GM12891 (cell line): Measurements from ENCODE around the gene ARHGAP26.
A peak's percentile ranks its signal among the peaks of the same experiment; 100 is the strongest.

Source experiments
- DNase-seq: peaks from one replicate; pipeline ENCODE4 v3.0.0; 2011; ENCODE audit warnings: low spot score; ENCODE audit not compliant: insufficient read length
- FAIRE-seq: peaks from 2 replicates; lab custom pipeline; 2011; peaks lifted over from hg19 to GRCh38; lab: Jason Lieb, UNC
- PAX5 ChIP-seq: IDR thresholded peaks from 2 replicates; pipeline ENCODE4 v1.6.1; 2011; ENCODE audit warnings: low read length, moderate library complexity, mild to moderate bottlenecking; ENCODE audit not compliant: insufficient read depth, severe bottlenecking
- POLR2A ChIP-seq: IDR thresholded peaks from 2 replicates; pipeline ENCODE4 v1.6.1; 2011; ENCODE audit warnings: low read depth, low read length, control low read depth
- POLR2AphosphoS5 ChIP-seq: IDR thresholded peaks from 2 replicates; pipeline ENCODE4 v1.6.1; 2011; ENCODE audit warnings: low read depth, low read length, control low read depth
- POU2F2 ChIP-seq: IDR thresholded peaks from 2 replicates; pipeline ENCODE4 v1.6.1; 2011; ENCODE audit warnings: low read depth, mild to moderate bottlenecking, control low read depth, low read length, moderate library complexity
- SPI1 ChIP-seq: IDR thresholded peaks from 2 replicates; pipeline ENCODE4 v1.6.1; 2011; ENCODE audit warnings: low read depth, low read length, control low read depth
- TAF1 ChIP-seq: IDR thresholded peaks from 2 replicates; pipeline ENCODE4 v1.6.1; 2011; ENCODE audit warnings: low read depth, low read length, control low read depth

Gene ARHGAP26

DNA sequence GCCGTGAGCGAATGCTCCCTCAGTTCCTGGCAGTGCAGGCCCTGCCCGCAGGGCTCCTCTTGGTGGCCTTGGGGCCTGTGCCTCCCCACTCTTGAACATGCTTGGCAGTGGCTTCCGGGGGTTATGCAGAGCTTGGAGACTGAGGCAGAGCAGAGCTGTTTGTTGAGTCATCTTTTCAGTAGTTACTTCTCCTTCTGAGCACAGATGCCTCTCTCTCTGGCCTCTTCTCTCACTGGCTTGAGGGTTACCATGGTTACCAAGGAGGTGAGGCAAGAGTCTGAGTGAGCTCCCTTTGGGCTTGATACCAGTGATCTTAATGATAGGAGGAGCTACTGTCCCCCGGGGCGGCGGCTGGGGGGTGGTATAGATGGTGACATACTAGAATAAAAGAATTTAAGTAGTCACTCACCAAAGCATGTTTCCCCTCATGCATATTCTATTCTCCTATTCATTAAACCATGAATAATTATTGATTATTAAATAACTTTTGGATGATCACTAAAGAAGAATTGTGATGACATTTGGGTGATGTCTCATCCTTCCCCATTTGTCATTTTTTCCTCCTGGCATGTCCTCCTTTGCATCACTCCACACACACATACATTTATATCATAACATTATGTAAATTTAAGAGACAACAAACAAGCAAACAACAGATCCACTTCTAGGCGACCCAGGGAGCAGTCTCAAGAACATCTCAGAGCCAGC, 111.1 kb downstream of the ARHGAP26 start:
- DNase-seq (peak; percentile 32), FAIRE-seq (no peak)
- TF ChIP-seq POLR2AphosphoS5 (no peak), POU2F2 (no peak), SPI1 (no peak), TAF1 (no peak), POLR2A (no peak), PAX5 (no peak)

DNA sequence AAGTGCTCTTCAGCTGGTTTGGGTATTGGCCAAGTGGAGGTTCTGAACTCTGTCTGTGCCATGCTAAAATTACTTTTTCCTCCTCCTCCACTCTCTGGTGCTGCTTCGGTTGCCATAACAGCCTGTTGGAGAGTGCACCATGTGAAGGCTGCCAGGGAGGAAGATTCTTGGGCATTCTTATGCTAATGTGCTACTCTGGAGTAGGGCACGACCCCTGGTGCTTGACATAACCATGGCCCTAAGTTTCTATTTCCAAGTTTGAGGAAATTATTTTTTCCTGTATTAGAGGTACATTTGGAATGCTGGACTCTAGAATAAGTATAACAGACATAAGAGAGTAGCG, 111.6 kb downstream of the ARHGAP26 start:
- DNase-seq = no peak
- no peak for TF ChIP-seq POLR2AphosphoS5
- TF ChIP-seq POU2F2 = no peak
- no peak for TF ChIP-seq TAF1
- TF ChIP-seq PAX5 = no peak
- TF ChIP-seq SPI1 = no peak
- no peak for TF ChIP-seq POLR2A
- no peak for FAIRE-seq

DNA sequence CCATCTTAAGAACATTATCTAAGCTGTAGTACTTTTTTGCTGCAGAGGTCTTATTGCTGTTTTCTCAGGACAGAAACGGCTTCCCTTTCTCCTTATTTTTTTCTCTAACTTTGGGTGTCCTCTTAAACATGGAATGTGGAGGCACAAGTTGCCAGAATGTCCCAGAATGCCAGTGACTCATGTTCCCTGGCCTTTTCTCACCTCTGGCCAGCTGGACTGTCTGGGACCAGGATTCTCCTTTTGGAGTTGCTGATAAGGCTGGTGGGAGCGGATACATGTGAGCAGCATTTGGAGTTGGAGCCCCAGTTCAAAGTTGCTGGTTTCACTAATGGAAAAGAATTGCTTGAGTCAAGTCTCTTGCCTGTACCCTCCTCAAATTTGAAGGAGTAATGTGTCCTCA, 112.8 kb downstream of the ARHGAP26 start:
- DNase-seq (no peak), FAIRE-seq (no peak)
- TF ChIP-seq TAF1 = no peak
- no peak for TF ChIP-seq POU2F2
- no peak for TF ChIP-seq POLR2A
- no peak for TF ChIP-seq PAX5
- TF ChIP-seq SPI1 = no peak
- no peak for TF ChIP-seq POLR2AphosphoS5

DNA sequence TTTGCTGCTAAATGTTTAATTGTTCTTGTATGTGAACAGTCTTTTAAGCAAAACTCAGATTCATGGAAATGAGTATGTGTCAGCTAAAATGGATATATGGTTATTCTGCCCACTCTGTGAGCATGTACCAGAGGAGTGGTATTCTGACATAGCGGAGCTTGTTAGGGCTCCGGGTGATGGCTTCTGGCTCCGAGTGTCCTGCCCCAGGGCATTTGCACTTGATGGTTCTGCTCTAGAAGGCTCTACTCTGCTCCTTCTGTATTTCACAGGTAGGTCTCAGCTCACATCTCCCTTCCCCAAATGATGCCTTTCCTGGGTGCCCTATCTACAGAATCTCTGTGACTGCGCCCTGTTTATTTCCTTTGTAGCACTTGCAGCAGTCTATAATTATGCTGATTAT, 113.3 kb downstream of the ARHGAP26 start:
- DNase-seq (no peak), FAIRE-seq (no peak)
- TF ChIP-seq POLR2AphosphoS5 = no peak
- no peak for TF ChIP-seq POU2F2
- TF ChIP-seq POLR2A = no peak
- no peak for TF ChIP-seq SPI1
- TF ChIP-seq PAX5 = no peak
- no peak for TF ChIP-seq TAF1

DNA sequence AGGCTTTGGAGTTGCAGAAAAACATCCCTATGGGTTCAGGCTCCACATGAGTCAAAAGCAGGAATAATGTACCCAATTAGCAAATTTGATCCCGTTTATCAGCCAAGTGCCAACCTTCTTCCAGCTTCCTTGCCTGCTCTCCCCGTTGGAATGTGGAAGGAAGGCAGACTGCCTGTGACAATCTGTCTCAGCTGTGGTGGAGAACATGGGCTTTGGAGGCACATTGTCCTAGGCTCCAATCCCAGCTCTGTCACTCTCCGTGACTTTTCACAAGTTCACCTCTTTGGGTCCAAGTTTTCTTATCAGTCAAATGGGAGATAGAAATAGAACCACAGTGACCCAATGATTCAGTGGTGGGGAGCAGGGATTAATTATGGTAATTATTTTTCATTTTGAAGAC, 113.9 kb downstream of the ARHGAP26 start:
- TF ChIP-seq TAF1 (no peak), POLR2A (no peak), POU2F2 (no peak), SPI1 (no peak), PAX5 (no peak), POLR2AphosphoS5 (no peak)
- DNase-seq = no peak
- no peak for FAIRE-seq

DNA sequence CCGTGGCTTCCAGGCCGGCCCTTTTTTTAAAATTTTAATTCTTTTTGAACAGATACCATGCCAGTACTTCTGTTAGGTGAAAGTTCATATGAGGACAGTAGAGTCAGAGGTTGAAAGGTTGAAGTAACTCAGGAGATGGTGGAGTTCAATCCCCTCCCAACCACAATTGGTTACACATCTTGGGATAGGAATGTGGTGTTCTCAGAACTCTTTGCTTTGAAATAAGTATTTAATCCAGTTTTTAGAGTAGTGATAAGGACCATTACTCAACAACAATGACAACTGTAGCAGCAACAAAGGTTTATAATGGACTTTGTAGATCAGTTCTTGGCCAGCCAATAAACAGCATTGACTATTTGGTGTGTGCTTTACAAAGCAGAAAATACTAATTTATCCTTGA, 116.0 kb downstream of the ARHGAP26 start:
- FAIRE-seq = no peak
- DNase-seq = no peak
- TF ChIP-seq SPI1 (no peak), PAX5 (no peak), POLR2AphosphoS5 (no peak), POU2F2 (no peak), POLR2A (no peak), TAF1 (no peak)

DNA sequence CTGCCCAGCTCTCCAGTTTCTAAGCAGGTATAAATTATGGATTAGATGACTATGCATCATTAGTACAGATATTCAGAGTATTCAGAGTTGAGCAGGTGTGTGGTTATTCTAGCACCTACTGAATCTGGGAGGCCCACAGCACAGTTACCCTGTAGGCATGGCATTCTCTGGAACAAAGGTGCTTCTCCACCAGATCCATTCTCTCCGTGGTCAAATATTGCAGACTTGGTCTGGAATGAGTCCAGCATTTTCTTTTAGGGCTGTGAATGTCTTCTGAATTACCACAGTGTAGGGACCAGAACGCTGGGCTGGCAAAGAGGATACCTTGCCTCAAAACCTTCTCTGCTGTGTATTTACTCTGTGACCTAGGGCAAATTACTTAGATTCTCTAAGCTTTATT, 116.8 kb downstream of the ARHGAP26 start:
- TF ChIP-seq TAF1 = no peak
- no peak for TF ChIP-seq POLR2A
- TF ChIP-seq SPI1 = no peak
- no peak for TF ChIP-seq POLR2AphosphoS5
- TF ChIP-seq POU2F2 = no peak
- TF ChIP-seq PAX5 = no peak
- no peak for FAIRE-seq
- DNase-seq = no peak

DNA sequence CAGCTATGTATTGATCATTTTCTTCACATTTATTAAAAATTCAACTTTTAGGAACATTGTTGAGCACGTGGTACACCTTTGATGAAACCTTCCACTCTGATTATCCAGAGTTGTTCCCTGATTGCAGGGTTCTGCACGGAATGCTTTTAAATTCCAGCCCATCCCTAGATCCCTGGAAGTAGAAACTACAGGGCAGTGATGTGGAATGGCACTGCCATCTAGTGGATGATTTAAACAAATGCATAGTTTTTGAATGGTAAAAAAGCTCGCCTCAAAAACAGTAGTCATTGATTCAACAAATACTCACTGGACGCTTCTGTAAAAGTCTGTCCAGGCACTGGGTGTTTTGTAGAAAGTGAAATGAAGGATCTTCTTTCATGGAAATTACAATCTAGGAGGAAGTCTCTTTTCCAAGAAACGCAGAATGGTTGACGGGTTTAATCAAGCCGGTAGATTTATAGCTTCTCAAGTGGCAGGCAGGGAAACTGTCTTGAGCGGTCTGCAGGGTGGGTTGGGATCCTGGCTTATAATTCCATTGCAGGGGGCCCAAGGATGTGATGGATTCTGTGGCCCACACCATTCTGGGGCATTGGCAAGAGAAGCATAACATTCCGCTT, 118.4 kb downstream of the ARHGAP26 start:
- DNase-seq (no peak), FAIRE-seq (peak; percentile 50)

DNA sequence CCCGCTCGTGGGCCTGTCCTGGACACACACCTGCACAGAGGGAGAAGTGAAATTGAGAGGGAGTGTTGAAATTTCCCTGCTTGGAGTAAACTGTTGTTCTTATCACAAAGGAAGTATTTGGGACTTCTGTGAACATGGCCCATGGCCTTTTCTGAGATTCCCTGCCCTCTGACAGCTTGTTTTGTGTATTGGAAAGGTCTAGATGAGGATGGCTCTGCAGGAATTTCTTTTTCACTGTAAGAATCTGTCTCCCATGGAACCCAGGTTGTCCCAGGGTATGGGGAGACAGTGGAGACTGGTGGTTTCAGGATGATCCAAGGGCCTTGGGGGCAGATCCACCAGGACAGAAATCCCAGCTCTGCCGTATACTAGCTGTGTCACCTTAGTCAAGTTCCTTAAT, 121.8 kb downstream of the ARHGAP26 start:
- no peak for TF ChIP-seq TAF1
- no peak for TF ChIP-seq SPI1
- TF ChIP-seq POU2F2 = no peak
- no peak for TF ChIP-seq POLR2A
- no peak for TF ChIP-seq POLR2AphosphoS5
- no peak for TF ChIP-seq PAX5
- FAIRE-seq = no peak
- DNase-seq = no peak

More for the DNA sequence above, 118.4 kb downstream of the ARHGAP26 start:
- TF ChIP-seq SPI1 = no peak
- TF ChIP-seq PAX5 = no peak
- TF ChIP-seq POLR2A = no peak
- no peak for TF ChIP-seq POU2F2

DNA sequence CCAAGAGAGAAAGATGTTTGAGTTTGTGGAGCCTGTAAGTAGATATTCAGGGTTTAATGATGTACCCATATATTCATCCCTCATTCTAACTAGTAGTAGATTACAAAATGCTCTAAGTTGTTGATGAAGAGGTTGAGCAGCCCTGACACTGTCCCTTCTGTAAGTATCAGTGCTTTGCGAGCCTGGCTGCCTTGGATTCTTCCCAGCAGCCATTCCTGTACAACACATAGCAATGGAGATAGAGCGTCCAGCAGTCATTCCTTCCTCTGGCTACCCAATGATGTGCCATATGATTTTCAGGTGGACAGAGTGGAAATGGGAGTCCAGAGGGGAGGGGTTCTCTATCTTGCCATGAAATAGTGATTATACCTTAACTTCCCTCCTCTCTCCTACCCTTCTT, 124.1 kb downstream of the ARHGAP26 start:
- TF ChIP-seq PAX5 (no peak), TAF1 (no peak), POLR2AphosphoS5 (no peak)
- DNase-seq = no peak

More for the DNA sequence above, 124.1 kb downstream of the ARHGAP26 start:
- no peak for FAIRE-seq
